Measurements from ENCODE around the gene GOLGA2.

DNA sequence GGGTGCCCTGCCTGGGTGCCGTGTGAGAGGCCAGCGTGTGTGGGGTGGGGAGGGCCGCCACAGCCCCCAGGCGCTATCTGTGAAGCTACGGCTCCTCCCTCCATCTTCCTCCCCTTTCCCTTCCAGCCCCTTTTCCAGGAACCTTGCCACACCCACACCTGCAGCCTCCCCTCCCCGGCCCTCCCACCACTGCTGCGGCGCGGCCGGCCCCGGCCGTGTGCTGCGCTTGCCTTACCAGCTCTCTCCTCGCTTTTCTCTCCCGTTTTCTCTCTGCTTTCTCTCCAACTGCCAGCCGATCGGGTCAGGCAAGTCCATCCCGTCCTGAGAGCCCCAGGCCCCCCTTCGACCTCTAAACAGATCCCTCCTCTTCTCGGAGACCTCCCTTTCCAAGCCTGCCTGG lies 21.4 kb downstream of the GOLGA2 start:
- TF ChIP-seq CTCF (IDR thresholded peaks at IDR 0.05) (no peak), POLR2A (IDR thresholded peaks at IDR 0.05) (no peak), EP300 (IDR thresholded peaks at IDR 0.05) (no peak)

Measured in gastroesophageal sphincter (tissue), 3 donors.